Right atrium auricular region (tissue), 2 donors: ENCODE measurements around the gene MAGI2. TPM values are rescaled to one million over a fixed set of nuclear protein-coding genes. Genes with fewer than 3 reads are reported as not detected.

Experiments
- DNase-seq: peaks from one replicate; pipeline ENCODE4 v3.0.0-alpha.2; 2019; ENCODE audit warnings: low spot score
- H3K27ac ChIP-seq, 2 donors: fragments of 200-600 bp; sonication (generic); 1 replicate in 1 of 2; 2 replicates in 1 of 2; pipeline ENCODE4 v1.5.1; 2016 to 2019
- H3K27me3 ChIP-seq, 2 donors: fragments of 200-600 bp; sonication (generic); one replicate each; pipeline versions ENCODE4 v1.5.1 to v1.6.0; 2017 to 2019
- H3K36me3 ChIP-seq: fragments of 200-600 bp; sonication (generic); one replicate; pipeline ENCODE4 v1.5.1; 2016
- H3K4me1 ChIP-seq, 2 donors: fragments of 200-600 bp; sonication (generic); one replicate each; pipeline versions ENCODE4 v1.5.1 to v1.6.0; 2017 to 2019
- H3K4me3 ChIP-seq, 2 donors: fragments of 200-600 bp; sonication (generic); 1 replicate in 1 of 2; 2 replicates in 1 of 2; pipeline ENCODE4 v1.5.1; 2017 to 2019; ENCODE audit warnings: mild to moderate bottlenecking in 1 of 2, moderate library complexity in 1 of 2
- H3K9me3 ChIP-seq, 2 donors: fragments of 200-600 bp; sonication (generic); one replicate each; pipeline ENCODE4 v1.5.1; 2019
- total RNA-seq, 2 donors: library from RNA; depleted of rRNA; stranded (reverse); fragments of >200 nt; gene quantifications; one replicate each; pipeline ENCODE4 v1.1.0, GENCODE V29; 2016
- TF ChIP-seq, protein P1 (sequence below), 2 donors: fragments of 200-600 bp; sonication (generic); IDR thresholded peaks; one replicate each; pipeline ENCODE4 v1.5.1; 2019; ENCODE audit warnings: antibody characterized with exemption in 2 of 2

Gene MAGI2
- total RNA-seq, 2 donors from 2014 or later = 5.9 to 6.0 TPM

- no peak for DNase-seq
- Histone ChIP-seq H3K9me3 (no peaks in the 10 kb centered on the region), H3K4me1 (peaks cover 0 to 14% of the 10 kb centered on the region in 2 donors), H3K36me3 (no peaks in the 10 kb centered on the region), H3K27me3 (no peaks in the 10 kb centered on the region), H3K27ac (no peak overlapping the region), H3K4me3 (no peak overlapping the region)
- TF ChIP-seq, protein P1, sequence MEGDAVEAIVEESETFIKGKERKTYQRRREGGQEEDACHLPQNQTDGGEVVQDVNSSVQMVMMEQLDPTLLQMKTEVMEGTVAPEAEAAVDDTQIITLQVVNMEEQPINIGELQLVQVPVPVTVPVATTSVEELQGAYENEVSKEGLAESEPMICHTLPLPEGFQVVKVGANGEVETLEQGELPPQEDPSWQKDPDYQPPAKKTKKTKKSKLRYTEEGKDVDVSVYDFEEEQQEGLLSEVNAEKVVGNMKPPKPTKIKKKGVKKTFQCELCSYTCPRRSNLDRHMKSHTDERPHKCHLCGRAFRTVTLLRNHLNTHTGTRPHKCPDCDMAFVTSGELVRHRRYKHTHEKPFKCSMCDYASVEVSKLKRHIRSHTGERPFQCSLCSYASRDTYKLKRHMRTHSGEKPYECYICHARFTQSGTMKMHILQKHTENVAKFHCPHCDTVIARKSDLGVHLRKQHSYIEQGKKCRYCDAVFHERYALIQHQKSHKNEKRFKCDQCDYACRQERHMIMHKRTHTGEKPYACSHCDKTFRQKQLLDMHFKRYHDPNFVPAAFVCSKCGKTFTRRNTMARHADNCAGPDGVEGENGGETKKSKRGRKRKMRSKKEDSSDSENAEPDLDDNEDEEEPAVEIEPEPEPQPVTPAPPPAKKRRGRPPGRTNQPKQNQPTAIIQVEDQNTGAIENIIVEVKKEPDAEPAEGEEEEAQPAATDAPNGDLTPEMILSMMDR (IDR thresholded peaks at IDR 0.05) = no peak
Measured at GRCh38 chr7:79410345-79410744, 43.1 kb downstream of the MAGI2 start.

DNA sequence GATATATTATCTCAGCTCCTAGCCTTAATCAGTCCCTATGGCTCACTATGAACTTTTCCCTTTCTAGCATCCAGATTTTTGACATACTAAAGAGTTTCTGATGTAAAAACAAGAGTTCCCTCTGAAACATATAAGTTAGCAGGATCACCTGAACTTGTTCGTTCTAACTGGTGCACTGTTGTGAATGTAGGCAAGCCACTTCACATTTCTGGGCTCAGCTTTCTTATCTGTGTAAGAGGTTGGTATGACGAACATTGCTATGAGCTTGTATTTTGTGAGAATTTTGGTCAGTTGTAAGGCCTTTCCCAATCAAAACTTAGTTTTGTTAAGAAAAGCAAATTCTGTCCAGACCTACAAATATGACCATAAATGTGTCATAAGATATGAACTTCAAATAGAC, 46.1 kb downstream of the MAGI2 start:
- Histone ChIP-seq H3K36me3 (no peaks in the 10 kb centered on the region), H3K27ac (no peak overlapping the region), H3K4me1 (peaks cover 0 to 17% of the 10 kb centered on the region in 2 donors), H3K27me3 (no peaks in the 10 kb centered on the region), H3K9me3 (no peaks in the 10 kb centered on the region), H3K4me3 (no peak overlapping the region)
- TF ChIP-seq, protein P1 (IDR thresholded peaks at IDR 0.05) = no peak
- no peak for DNase-seq

GRCh38 chr7:79406371-79406770, 47.1 kb downstream of the MAGI2 start:
- Histone ChIP-seq H3K36me3 (no peaks in the 10 kb centered on the region), H3K4me1 (peaks cover 0 to 17% of the 10 kb centered on the region in 2 donors)
- TF ChIP-seq, protein P1 (IDR thresholded peaks at IDR 0.05) = no peak

DNA sequence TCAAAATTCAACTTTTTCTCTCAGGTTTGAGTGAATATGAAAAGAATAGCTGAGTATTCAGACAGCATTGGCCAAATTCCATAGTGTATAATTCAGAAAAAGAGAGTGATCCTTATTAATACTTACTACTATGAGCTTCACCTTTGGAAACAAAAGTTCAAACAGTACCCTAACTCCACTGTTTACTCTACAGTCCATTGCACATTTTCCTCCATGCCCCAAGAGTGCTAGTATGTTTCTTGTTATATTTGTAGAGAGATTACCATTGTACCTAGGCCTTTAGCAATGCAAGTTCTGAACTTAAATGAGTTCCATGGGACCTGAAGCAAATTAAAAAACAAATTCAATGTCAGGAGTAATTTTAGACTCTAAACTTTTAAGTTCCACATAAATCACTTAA, 48.1 kb downstream of the MAGI2 start:
- Histone ChIP-seq H3K4me3 (no peak overlapping the region), H3K27me3 (no peaks in the 10 kb centered on the region), H3K9me3 (no peaks in the 10 kb centered on the region), H3K36me3 (no peaks in the 10 kb centered on the region), H3K4me1 (peaks cover 0 to 17% of the 10 kb centered on the region in 2 donors), H3K27ac (no peak overlapping the region)
- DNase-seq = no peak
- TF ChIP-seq, protein P1 (IDR thresholded peaks at IDR 0.05) = no peak

More at GRCh38 chr7:79406371-79406770, 47.1 kb downstream of the MAGI2 start:
- H3K27me3 ChIP-seq = no peaks in the 10 kb centered on the region
- H3K9me3 ChIP-seq = no peaks in the 10 kb centered on the region
- H3K27ac ChIP-seq = no peak overlapping the region
- H3K4me3 ChIP-seq = no peak overlapping the region
- DNase-seq = no peak

DNA sequence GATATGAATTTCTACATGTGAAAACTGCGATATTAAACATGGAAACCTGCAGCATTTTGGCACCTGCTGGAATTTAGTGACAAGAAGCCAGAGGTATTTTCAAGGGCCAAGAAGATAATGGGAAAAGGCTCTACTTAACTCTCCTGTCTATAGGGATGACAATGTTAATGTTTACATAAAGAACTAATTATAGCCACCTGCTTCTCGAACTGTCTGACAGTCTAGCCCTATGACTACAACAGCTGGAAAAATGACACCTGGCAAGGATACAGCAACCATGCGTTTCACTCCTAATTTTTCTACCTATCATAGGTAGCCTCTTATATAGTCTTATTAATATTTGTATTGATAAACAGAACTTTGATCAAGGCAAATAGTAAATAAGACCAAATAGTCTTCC, 49.6 kb downstream of the MAGI2 start:
- no peak for DNase-seq
- Histone ChIP-seq H3K36me3 (no peaks in the 10 kb centered on the region), H3K27me3 (no peaks in the 10 kb centered on the region), H3K27ac (no peak overlapping the region), H3K4me3 (no peak overlapping the region), H3K4me1 (peaks cover 0 to 17% of the 10 kb centered on the region in 2 donors), H3K9me3 (no peaks in the 10 kb centered on the region)
- TF ChIP-seq, protein P1 (IDR thresholded peaks at IDR 0.05) = no peak

- no peak for DNase-seq
- H3K27ac ChIP-seq = no peak overlapping the region
- H3K4me3 ChIP-seq = no peak overlapping the region
- H3K27me3 ChIP-seq = no peaks in the 10 kb centered on the region
- H3K36me3 ChIP-seq = no peaks in the 10 kb centered on the region
- TF ChIP-seq, protein P1 (IDR thresholded peaks at IDR 0.05) = no peak
- peaks cover 0 to 17% of the 10 kb centered on the region in 2 donors for H3K4me1 ChIP-seq
- H3K9me3 ChIP-seq = no peaks in the 10 kb centered on the region
Measured at GRCh38 chr7:79403451-79403850, 50.0 kb downstream of the MAGI2 start.
